HG03342 (cell line): Measurements from ENCODE around the gene CATSPERB.
"Not testable (repeated sequence)": the region's sequence is repeated elsewhere in the genome, so short reads cannot be mapped to it uniquely, and the experiment has no call there.

Experiments
- ATAC-seq: cut with Tn5 transposase; IDR thresholded peaks from one replicate; pipeline ENCODE4 v1.9.1; 2021; ENCODE audit warnings: mild to moderate bottlenecking, moderate library complexity; ENCODE audit not compliant: unreplicated experiment

Gene CATSPERB

GRCh38 chr14:91731986-91732385 lies at the start of gene CATSPERB:
Gene CATSPERB, minus strand, starts transcription at chr14:91732086. Its CDS starts 2,607 bp downstream, at chr14:91729479.
- ATAC-seq = no peak

- no peak for ATAC-seq
Observed at GRCh38 chr14:91780452-91780851, 48.6 kb upstream of the CATSPERB start.

GRCh38 chr14:91778217-91778616 lies 46.3 kb upstream of the CATSPERB start:
- no peak for ATAC-seq

DNA sequence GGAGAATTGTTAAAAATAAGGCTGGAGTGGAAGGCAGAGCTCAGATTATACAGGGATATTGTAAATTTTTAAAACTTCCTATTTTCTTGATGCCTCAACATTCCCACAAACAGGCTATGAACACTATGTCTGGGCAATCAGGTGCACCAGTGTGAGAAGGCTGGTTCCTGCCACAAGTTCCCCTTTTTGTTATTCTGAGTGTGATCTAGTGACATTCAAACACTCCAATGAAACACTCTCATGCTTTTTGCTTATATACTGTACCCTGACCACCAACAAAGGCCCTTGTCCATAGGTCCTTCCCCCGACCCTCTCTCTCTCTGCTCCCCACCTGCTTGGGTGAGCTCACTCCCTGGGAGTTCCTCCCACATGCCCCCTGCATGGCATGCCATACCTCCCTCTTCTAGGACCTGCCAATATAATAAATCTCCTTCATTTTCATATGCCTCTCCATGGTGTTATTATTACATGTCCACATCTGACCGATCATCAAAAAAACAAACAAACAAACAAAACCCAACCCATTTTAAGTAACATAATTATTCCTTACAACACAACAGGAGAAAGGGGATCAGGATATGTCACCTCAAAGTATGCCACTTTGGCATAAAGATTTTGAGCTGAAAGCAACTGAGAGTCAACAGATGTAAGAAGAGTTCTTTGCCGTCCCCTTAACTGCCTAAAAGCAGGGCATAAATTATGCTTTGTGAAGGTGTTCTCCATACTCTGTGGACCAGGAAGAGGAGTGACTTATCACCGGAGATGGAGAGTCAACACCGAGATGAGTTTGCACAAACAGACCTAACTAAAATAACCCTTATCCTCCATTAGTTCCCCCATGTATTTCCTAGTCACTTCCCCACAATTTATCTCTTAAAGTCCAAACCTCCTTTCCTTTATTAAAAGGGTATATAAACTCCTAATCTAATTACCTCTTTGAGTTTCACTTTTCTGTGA lies 42.5 kb upstream of the CATSPERB start:
- peak; percentile 77 for ATAC-seq

GRCh38 chr14:91770185-91770584 lies 38.3 kb upstream of the CATSPERB start:
- no peak for ATAC-seq

GRCh38 chr14:91755570-91756295 lies 23.8 kb upstream of the CATSPERB start:
- ATAC-seq = no peak

- ATAC-seq = no peak
Observed at GRCh38 chr14:91754819-91755218, 22.9 kb upstream of the CATSPERB start.

- no peak for ATAC-seq
Observed at GRCh38 chr14:91754185-91754584, 22.3 kb upstream of the CATSPERB start.

GRCh38 chr14:91753501-91754128 lies 21.7 kb upstream of the CATSPERB start:
- ATAC-seq = no peak

DNA sequence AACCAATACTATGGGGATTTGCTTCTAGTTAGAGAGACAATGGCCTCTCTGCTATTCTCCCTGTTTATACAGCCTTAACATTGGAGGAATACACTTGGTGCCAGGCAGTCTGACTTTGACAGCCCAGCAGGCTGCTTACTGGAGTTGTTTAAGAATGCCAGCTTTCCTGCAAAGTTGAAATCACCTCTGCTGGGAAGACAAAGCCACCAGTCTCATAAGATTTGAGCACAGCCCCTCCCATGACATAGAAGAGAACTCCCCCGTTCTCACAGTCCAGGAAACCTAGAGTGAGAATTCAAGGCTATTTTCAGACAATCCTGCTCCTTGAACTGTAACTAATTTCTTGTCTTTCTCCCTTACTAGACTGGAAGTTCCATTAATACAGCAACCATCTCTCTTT lies 21.1 kb upstream of the CATSPERB start:
- ATAC-seq = no peak

- no peak for ATAC-seq
Observed at GRCh38 chr14:91751719-91752118, 19.8 kb upstream of the CATSPERB start.

DNA sequence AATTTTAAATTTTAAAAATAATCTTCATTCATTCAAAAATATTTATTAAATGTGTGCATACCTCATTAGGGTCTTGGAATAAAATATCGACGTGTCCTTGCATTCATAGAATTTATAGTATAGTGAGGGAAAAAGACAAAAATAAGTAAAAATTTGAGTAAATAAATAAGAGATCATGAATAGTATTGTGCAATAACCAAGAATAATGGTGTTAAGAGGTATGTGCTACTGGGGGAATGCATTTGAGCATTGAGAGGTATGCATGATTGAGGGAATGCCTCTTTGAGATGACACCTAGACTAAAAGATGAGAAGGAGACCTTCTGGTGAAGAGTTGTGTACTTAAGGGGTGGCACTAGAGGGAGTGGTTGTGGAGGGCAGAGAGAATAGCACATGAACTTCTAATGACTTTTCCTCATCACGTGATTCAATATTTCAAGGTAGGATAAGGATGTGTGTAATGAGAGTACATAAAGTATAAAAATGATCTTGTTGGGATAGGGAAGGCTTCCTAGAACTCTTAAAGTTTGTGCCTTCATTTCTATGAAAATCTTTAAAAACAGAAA lies 18.8 kb upstream of the CATSPERB start:
- no peak for ATAC-seq

DNA sequence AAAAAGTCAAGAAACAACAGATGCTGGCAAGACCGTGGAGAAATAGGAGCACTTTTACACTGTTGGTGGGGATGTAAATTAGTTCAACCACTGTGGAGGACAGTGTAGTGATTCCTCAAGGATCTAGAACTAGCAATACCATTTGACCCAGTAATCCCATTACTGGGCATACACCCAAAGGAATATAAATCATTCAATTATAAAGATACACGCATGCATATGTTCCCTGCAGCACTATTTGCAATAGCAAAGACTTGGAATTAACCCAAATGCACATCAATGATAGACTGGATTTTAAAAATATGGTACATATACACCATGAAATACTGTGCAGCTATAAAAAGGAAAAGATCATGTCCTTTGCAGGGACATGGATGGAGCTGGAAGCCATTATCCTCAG lies 18.0 kb upstream of the CATSPERB start:
- ATAC-seq = no peak

GRCh38 chr14:91748049-91748448 lies 16.2 kb upstream of the CATSPERB start:
- ATAC-seq = no peak

- ATAC-seq = no peak
Observed at GRCh38 chr14:91745344-91745743, 13.5 kb upstream of the CATSPERB start.

- no peak for ATAC-seq
Observed at GRCh38 chr14:91744068-91744480, 12.2 kb upstream of the CATSPERB start.

DNA sequence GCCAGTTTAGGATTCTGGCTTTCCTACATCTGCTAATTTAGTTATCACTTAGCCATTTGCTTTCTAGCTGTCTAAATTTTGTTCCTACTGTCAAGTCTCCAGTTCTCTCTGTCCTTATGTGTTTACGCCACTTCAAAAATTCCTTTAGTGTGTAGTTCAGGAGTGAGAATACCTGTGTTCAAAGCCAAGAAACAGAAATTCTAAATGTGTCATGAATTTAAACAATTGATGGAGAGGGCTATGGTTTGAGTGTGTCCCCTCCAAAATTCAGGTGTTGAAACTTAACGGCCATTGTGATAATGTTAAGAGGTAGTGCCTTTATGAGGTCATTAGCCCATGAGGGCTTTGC lies 11.4 kb upstream of the CATSPERB start:
- no peak for ATAC-seq

DNA sequence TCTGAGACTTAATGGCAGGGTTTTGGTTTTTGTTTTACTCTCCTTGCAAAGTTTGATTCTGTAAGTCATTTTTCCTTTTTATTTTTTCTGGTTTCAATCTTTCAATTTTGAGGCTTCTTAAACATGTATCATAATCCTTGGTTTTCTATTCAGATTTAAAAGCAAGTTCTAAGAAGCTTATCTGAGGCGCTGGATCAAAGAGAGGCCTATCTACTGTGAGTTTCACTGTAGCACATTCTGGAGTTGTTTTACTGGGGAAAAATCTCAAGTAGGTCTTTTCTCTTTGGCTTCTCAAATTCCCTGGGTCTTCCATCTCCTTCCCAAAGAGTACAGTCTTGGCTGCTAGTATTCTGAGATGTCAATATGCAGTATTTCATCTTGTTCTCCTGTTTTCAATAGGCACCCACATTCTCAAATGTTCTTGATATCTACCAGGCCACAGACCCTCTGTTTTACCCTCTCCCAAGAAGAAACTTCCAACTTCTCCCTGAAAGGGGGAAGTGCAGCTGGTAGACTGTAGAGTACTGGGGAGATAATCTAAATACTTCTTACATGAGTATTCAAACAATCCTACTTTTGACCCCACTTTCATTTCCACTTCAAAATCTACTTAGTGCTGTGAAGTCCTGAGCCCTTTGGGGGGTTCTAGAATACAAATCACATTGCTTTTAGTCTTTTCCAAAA lies 10.9 kb upstream of the CATSPERB start:
- no peak for ATAC-seq

GRCh38 chr14:91739867-91740266 lies 8.0 kb upstream of the CATSPERB start:
- ATAC-seq = not testable (repeated sequence)

GRCh38 chr14:91737619-91738018 lies 5.7 kb upstream of the CATSPERB start:
- ATAC-seq = no peak
